GM13977 (cell line): Measurements from ENCODE around the gene SLC17A9.

Experiments
- DNase-seq: peaks from one replicate; pipeline ENCODE4 v3.0.0; 2012; ENCODE audit warnings: low spot score
- CTCF ChIP-seq: IDR thresholded peaks from 2 replicates; pipeline ENCODE4 v1.5.1; 2012; ENCODE audit warnings: mild to moderate bottlenecking, control low read depth; ENCODE audit not compliant: insufficient read depth; ENCODE audit errors: extremely low read depth, missing control alignments
- in situ Hi-C: fragments of 300-500 bp; cut with MboI; formaldehyde crosslinking; loops from one replicate; pipeline ENCODE4 v1.12.0; 2022; ENCODE audit warnings: low sequenced_read_pairs, low pct_unique_long_range_greater_than_20kb, mixed read lengths, inconsistent platforms; ENCODE audit not compliant: unreplicated experiment

Gene SLC17A9

GRCh38 chr20:62986257-62986800 is 33.8 kb downstream of the SLC17A9 start:
- in situ Hi-C loops, result no loop called here
- TF ChIP-seq CTCF, result no peak
- DNase-seq, result no peak

- no peak for TF ChIP-seq CTCF
- DNase-seq, result no peak
- in situ Hi-C loops, result no loop called here
These were observed 34.6 kb downstream of the SLC17A9 start for GRCh38 chr20:62987114-62987513.

- in situ Hi-C loops, result no loop called here
- TF ChIP-seq CTCF, result no peak
- DNase-seq, result no peak
These were observed 36.7 kb downstream of the SLC17A9 start for GRCh38 chr20:62989201-62989601.

- in situ Hi-C loops, result no loop called here
- DNase-seq, result no peak
- TF ChIP-seq CTCF, result no peak
These were observed 37.9 kb downstream of the SLC17A9 start for GRCh38 chr20:62990306-62990825.

- no peak for DNase-seq
- in situ Hi-C loops, result no loop called here
- TF ChIP-seq CTCF, result no peak
These were observed 38.8 kb downstream of the SLC17A9 start for GRCh38 chr20:62991196-62991807.

GRCh38 chr20:62991863-62992262 is 39.4 kb downstream of the SLC17A9 start:
- no peak for DNase-seq
- in situ Hi-C loops, result no loop called here
- no peak for TF ChIP-seq CTCF
